GM19324 (cell line): Measurements from ENCODE around the gene UBAP1L.
A peak's percentile ranks its signal among the peaks of the same experiment; 100 is the strongest.
"Not testable (repeated sequence)": the region's sequence is repeated elsewhere in the genome, so short reads cannot be mapped to it uniquely, and the experiment has no call there.

Experiments used
- ATAC-seq: cut with Tn5 transposase; IDR thresholded peaks from one replicate; pipeline ENCODE4 v1.9.1; 2021; ENCODE audit warnings: mild to moderate bottlenecking, moderate library complexity; ENCODE audit not compliant: unreplicated experiment, low FRiP score

UBAP1L gene

DNA sequence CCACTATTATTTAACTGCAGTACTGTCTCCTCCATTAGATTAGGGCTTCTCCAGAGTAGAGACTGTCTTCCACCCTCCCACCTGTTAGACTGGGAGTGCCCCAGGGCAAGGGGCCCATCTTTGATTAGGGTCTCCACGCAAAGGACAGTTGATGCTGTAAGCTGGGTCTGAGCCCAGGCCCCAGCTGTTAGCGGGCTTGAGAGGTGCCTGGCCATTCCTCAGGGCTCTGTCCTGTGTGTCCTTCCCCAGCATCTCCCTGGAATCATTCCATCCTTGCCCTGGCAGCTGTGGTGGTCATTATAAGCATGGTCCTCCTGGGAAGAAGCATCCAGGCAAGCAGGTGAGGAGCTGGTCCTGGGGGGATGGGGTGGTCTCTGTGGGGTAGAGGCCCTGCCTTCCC, 63.7 kb downstream of the UBAP1L start:
- no peak for ATAC-seq

DNA sequence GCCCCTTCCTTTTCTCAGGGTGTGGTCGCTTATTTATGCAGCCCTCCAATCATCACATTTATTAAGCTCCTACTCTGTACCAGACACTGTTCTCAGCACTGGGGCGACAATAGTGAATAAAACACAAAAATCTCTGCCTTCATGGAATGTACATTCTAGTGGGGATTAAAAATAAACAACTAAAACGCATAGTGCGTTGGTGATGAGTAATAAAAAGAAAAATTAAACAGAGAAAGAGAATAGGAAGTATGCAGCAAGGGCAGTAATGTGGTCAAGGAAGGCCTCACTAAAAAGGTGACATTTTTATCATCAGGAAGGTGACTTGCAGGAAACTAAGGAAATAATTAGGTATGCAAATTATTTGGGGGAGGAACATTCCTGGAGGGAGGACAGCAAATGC, 64.7 kb downstream of the UBAP1L start:
- no peak for ATAC-seq

DNA sequence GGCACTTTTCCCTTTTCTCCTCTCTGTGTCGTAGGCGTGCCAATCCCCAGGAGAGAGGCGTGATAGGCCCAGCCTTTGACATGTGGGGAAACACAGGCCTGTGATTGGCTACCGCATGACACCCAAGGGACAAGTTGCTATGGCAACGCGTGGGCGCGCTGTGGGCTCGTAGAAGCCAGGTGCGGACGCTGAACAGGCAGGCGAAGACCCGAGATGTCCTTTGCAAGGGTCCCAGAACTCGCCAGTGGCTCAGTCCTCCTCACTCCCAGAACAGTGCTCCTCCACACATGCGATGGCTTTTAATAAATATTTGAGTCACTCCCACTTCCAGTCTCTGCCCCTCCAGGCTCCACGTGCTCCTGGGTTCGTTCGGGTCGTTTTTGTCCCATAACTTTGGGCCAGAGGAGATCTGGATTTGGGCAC, 65.6 kb downstream of the UBAP1L start:
- peak; percentile 81 for ATAC-seq

DNA sequence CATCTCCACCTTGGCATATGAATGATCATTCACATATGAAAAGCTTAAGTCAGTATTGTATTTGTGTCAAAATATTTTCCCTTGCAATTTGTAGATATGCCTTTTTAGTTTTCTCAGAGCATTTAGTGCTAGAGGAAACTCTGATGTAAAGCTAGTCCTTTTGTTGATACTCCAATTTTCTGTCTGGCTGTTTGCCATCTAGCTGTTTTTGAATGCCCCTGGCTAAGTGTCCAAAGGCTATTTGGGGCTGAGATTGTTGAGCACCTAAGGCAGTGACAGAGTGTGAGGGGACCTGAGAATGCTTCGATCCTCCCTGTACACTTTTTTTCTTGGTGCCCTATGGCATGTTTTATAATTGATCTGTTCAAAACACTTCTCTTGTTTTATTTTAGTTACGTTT, 66.8 kb downstream of the UBAP1L start:
- ATAC-seq, result no peak

DNA sequence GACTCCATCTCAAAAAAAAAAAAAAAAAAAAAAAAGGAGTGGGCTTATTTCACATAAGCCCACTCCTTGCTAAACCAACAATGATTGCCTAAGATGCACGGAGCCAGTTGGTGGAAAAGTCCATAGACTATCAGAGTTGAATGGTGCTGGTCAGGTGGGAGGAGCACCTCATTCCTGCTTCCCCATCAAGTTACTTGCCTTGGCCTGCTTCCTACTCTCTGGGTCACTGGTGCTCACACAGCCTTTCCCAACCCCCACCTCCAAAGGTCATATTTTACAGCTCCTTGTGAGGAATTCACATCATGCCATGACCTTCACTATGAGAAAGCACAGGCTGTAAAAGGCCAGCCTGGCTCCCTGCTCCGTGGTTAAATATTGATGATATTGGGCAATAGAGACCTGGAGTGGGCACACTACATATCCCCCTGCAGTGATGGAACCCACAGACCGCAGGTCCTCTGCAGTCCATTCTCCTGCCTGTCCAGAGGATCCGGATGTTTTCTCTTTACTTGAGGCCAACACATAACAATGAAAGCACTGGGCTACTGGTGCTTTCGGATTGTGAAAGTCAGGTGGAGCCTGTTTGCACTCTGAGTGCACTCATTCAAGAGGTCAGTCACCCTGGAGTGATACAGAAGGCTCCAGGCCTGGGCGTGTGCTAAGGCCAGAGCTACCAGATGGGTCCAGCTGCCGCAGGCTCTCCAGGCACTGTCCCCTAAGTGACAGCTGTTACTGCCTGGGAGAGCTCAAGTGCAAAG, 70.1 kb downstream of the UBAP1L start, which contains the start of gene SLC51B:
SLC51B (plus strand) TSS at position 664 of the 758 bp plus-strand sequence. CDS start 4,618 bp downstream, outside the sequence.
- no peak for ATAC-seq

DNA sequence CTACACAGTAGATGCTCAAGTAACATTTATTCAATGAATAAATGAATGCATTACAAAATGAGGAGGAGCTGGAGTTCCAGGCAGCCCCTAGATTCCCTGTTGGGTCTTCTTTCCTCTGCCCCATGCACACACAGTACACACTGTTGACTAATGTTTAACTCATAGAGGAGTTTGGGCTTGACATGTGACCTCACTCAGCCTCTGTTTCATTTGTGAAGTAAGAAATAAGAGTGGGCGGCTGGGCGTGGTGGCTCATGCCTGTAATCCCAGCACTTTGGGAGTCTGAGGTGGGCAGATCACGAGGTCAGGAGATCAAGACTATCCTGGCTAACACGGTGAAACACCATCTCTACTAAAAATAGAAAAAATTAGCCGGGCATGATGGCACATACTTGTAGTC, 70.8 kb downstream of the UBAP1L start:
- not testable (repeated sequence) for ATAC-seq

DNA sequence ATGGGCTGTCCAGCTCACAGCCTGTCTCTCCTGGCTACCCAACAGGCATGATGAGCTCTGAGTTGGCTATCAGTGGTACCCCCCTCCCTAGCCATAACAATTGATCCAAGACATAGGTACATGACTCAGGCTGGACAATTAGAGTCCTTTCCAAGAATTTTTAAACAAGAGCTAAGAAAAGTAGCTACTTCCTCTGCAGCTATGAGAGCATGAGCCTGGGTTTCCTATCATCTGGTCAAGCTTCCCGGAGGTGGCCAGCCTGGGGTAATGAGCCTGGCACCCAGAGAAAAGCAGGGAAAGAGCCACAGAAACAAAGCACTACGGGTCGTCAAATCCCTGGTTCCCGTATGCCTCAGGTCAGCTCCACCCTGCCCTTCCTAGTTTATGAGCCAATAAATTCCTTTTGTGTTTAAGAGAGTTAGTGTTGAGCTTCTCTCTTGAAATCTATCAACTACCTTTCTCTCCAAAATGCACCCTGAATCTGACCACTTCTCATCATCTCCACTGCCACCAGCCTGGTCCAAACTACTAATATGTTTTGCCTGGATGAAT, 72.1 kb downstream of the UBAP1L start:
- no peak for ATAC-seq
